ENCODE results near the gene ZDHHC14. TPM values are rescaled to one million over a fixed set of nuclear protein-coding genes. Genes with fewer than 3 reads are reported as not detected.

Gene ZDHHC14
- total RNA-seq, 2 experiments from 2014 or later = 7.9 to 32.7 TPM

DNA sequence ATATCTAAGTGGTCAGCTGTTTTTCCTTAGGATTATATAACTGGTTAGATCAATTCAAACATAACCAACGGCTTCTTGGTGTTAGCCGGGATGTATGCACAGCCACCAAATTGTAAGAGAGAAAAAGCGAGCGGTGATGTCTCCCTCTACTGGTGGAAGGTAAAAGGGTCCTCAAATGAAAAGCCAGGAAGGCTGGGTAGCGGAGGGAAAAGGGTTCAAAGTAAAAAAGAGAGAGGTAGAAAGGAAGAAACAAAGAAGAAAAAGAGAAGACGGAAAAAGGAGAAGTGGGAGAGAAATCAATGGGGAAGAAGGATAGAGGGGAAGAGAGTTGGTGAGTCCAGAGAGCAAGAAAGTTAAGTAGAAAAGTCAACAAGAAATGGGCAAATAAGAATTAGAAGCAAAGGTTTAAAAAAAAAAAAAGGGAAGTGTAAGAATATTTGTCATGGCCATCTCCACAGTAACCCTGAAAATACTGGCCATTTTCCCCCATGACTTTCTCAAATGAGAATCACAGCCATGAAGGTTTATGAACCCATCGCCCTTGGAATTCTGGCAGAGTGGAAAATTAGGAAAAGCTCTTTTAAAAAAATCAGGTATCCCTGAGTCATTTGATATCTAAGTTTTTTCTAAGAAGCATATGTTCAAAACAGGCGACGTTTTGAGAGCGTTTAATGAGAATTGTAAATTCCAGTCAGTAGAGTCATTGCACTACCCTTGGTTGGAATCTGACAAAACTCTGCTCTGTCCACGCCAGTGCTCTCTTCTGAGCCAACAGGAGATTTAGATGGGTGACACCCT lies 286.4 kb downstream of the ZDHHC14 start:
- DNase-seq (peak; percentile 68), ATAC-seq (peak; percentile 60)
- Mint-ChIP-seq H3K36me3 (no peaks in the 10 kb centered on the region), H3K4me1 (peaks cover 17% of the 10 kb centered on the region), H3K9me3 (ENCODE audit: low read depth) (no peaks in the 10 kb centered on the region), H3K4me3 (no peak overlapping the region), H3K27me3 (peaks cover 5% of the 10 kb centered on the region), H3K27ac (no peak overlapping the region)
- CTCF ChIA-PET = interaction anchor here (0.6 to 7.5 kb wide), 22 partner anchors 9 to 365 kb away, joined by 3 to 61 read pairs (median 3); partner anchors contain the start of gene TMEM242

DNA sequence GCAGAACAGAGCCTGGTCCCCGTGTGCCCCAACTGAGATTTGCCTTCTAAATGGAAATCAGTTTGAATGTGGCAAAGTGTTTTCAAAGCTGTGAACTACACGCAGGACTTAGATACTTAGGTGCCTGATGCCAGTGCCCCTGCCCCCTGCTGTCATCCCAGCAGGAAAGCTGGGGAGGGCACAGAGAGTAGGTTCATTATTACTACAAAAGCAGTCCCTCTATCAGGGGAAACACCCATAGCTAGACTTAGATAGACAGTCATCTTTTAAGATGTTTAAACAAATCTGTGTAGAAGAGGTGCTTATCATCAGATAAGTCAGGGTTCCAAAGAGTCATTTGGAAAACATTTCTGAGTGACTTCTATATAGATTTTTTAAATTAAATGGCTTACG lies 287.0 kb downstream of the ZDHHC14 start:
- Mint-ChIP-seq H3K4me1 (peaks cover 17% of the 10 kb centered on the region), H3K9me3 (ENCODE audit: low read depth) (no peaks in the 10 kb centered on the region), H3K36me3 (no peaks in the 10 kb centered on the region), H3K4me3 (no peak overlapping the region), H3K27ac (no peak overlapping the region), H3K27me3 (peaks cover 5% of the 10 kb centered on the region)
- CTCF ChIA-PET = interaction anchor here (0.7 to 7.5 kb wide), 11 partner anchors 11 to 365 kb away, joined by 3 to 61 read pairs (median 3); partner anchors contain the start of gene TMEM242
- ATAC-seq (no peak), DNase-seq (no peak)

DNA sequence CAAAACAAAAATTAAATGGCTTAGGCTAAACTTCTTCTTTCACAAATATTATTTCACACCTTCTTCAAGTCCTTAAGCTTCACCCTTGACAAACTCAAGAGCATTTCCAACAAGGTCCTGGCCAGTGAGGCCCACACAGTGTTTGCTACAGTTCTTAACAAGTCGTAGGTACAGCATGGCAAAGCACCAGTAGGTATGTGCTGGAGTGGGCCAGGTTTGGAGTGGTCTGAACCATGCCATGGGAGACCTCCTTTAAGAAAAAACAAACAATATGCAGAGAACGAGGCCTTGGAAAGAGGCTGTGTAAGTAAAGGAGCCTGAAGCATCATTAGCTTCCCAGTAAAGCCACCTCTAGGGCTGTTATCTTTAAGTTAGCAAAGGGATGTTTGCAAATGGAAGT lies 287.7 kb downstream of the ZDHHC14 start:
- peaks cover 17% of the 10 kb centered on the region for H3K4me1 Mint-ChIP-seq
- ATAC-seq = no peak
- H3K27ac Mint-ChIP-seq = no peak overlapping the region
- CTCF ChIA-PET = interaction anchor here (1.2 to 7.5 kb wide), 4 partner anchors 24 to 352 kb away, joined by 3 to 61 read pairs (median 14); partner anchors contain the start of gene TMEM242
- no peak overlapping the region for H3K4me3 Mint-ChIP-seq
- no peaks in the 10 kb centered on the region for H3K36me3 Mint-ChIP-seq
- H3K27me3 Mint-ChIP-seq = peaks cover 5% of the 10 kb centered on the region
- no peak for DNase-seq
- no peaks in the 10 kb centered on the region for H3K9me3 Mint-ChIP-seq (ENCODE audit: low read depth)

DNA sequence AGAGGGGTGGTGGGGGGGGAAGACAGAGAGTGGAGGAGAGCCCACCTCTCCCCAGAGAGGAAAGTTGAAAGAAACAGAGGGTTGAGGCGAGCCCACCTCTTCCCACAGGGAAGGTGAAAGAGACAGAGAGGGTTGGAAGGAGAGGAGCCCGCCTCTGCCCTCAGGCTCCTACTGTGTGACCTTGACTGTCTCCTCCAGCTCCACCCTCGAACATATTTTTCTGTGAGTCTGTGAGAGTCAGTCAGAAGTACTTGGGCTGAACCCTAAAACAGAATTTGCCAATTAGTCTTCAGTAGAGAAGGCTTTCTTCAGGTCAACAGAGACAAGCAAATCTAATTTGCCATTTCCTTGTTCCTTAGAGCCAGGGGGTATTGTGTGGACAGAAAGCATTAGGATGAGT lies 288.3 kb downstream of the ZDHHC14 start:
- DNase-seq (no peak), ATAC-seq (no peak)
- no peaks in the 10 kb centered on the region for H3K36me3 Mint-ChIP-seq
- no peaks in the 10 kb centered on the region for H3K9me3 Mint-ChIP-seq (ENCODE audit: low read depth)
- H3K4me3 Mint-ChIP-seq = no peak overlapping the region
- peaks cover 5% of the 10 kb centered on the region for H3K27me3 Mint-ChIP-seq
- peaks cover 17% of the 10 kb centered on the region for H3K4me1 Mint-ChIP-seq
- H3K27ac Mint-ChIP-seq = no peak overlapping the region
- CTCF ChIA-PET = interaction anchor here (0.8 to 7.5 kb wide), 5 partner anchors 25 to 352 kb away, joined by 3 to 61 read pairs (median 3); no protein-coding TSS in a partner anchor

DNA sequence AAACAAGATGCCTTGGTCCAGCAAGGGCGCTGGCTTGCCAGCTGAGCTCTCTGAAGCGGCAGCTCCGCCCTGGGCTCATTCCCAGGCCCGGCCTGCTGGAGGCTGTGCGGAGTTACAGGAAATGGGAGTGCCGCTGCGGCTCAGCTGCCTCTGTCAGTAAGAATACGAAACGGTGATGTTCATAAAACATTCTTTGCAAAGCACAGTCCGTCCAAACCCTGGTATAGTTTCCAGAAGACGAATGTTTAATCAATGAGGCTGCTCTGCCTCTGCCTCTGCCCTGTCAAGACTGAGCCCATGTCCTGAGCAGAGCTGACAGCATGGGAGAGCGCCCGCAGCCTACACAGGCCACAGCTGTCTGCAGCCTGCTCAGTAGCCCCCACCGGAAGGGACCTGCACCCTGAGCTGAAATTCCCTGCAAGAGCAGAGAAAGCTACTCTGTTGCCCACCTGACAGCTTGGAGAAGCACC lies 288.8 kb downstream of the ZDHHC14 start:
- Mint-ChIP-seq H3K4me3 (no peak overlapping the region), H3K9me3 (ENCODE audit: low read depth) (no peaks in the 10 kb centered on the region), H3K4me1 (peaks cover 17% of the 10 kb centered on the region), H3K27me3 (peaks cover 5% of the 10 kb centered on the region), H3K36me3 (no peaks in the 10 kb centered on the region), H3K27ac (no peak overlapping the region)
- ATAC-seq = peak; percentile 6
- no peak for DNase-seq
- CTCF ChIA-PET = interaction anchor here (0.6 to 7.5 kb wide), 6 partner anchors 25 to 1151 kb away, joined by 3 to 61 read pairs (median 4); partner anchors contain the start of gene TMEM242

DNA sequence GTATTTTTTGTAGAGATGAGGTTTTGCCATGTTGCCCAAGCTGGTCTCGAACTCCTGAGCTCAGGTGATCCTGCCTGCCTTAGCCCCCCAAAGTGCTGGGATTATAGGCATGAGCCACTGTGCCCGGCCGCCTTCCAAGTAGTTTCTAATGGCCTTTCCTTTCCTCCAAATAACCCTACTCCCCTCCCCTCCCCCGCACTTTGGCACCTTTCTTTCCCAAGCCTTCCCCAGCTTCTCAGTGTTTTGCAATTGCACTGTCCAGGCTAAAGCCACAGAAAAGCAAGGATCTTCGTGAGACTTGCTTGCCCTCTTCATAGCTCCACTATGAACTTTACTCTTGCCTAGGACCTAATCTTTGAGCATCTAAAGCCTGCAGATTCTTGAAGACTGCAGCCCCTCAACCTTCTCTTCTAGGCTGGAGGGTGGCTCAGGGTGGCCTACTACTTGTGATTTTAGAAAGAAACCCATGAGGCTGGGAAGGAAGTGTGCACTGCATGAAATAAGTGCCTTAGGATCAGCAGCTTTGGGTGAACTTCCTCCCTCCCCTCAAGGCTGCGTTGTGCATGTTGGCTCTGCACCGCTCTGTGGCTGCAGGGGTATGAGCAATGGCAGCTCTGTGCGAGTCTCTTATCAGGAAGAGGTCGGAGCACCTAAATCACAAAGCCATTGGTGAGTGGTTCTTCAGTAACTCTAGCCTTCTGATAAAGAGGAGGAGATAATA lies 289.6 kb downstream of the ZDHHC14 start:
- Mint-ChIP-seq H3K27ac (no peak overlapping the region), H3K4me1 (peaks cover 17% of the 10 kb centered on the region), H3K4me3 (no peak overlapping the region), H3K27me3 (peaks cover 5% of the 10 kb centered on the region), H3K9me3 (ENCODE audit: low read depth) (no peaks in the 10 kb centered on the region), H3K36me3 (no peaks in the 10 kb centered on the region)
- DNase-seq (no peak), ATAC-seq (no peak)
- CTCF ChIA-PET = interaction anchor here (0.6 to 7.5 kb wide), 8 partner anchors 9 to 1150 kb away, joined by 3 to 61 read pairs (median 3); partner anchors contain the start of gene TMEM242

DNA sequence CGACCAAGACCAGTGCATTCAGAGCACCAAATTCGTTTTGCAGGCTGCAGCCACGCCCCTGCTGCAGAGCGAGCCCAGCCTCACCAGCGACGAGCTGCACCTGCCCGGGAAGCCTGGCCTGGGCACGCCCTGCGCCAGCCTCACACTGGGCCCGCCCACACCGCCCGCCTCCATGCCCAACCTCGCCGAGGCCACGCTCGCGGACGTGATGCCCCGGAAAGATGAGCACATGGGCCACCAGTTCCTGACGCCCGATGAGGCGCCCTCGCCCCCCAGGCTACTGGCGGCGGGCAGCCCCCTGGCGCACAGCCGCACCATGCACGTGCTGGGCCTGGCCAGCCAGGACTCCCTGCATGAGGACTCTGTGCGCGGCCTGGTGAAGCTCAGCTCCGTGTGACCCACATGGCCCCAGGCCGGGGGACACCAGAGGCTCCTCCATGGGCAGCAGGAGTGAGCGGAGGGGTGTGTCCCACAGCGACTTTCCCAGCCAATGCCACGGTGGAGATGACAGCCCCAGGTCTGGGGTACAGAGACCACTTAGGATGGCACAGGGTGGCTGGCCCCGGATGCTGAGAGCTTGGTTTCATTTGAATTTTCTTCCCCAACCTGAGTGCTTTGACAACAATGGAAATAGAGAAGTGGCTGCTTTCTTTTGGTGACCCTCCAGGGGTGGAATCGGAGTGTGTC lies 291.9 kb downstream of the ZDHHC14 start:
- no peak overlapping the region for H3K27ac Mint-ChIP-seq

DNA sequence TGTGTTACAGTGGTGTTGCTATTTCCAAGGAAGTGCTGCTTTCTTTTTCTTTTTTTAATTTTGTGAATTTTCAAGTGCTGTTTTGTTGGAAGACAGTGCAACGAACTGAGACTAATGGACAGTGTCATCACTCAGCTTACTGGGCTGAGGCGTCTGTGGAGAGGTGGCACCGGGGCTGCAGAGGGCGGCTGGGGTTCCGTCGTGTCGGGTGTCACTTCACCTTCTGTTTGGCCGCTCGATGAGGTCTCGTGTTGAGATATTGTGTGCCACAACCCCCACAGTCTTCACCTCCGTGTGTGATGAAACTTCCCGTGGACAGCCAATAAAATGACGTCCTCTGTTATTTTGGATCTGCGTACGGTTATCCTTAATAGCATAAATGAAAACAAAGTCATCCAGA lies 292.6 kb downstream of the ZDHHC14 start:
- ATAC-seq (no peak), DNase-seq (no peak)
- no peaks in the 10 kb centered on the region for H3K36me3 Mint-ChIP-seq
- CTCF ChIA-PET = no interaction called here
- peaks cover 10% of the 10 kb centered on the region for H3K27me3 Mint-ChIP-seq
- no peaks in the 10 kb centered on the region for H3K9me3 Mint-ChIP-seq (ENCODE audit: low read depth)
- H3K27ac Mint-ChIP-seq = no peak overlapping the region
- no peak overlapping the region for H3K4me3 Mint-ChIP-seq
- peaks cover 13% of the 10 kb centered on the region for H3K4me1 Mint-ChIP-seq

More for the DNA sequence above, 291.9 kb downstream of the ZDHHC14 start:
- Mint-ChIP-seq H3K36me3 (no peaks in the 10 kb centered on the region), H3K4me1 (peaks cover 13% of the 10 kb centered on the region), H3K4me3 (no peak overlapping the region), H3K27me3 (peaks cover 3% of the 10 kb centered on the region), H3K9me3 (ENCODE audit: low read depth) (no peaks in the 10 kb centered on the region)
- DNase-seq (no peak), ATAC-seq (no peak)
- CTCF ChIA-PET = no interaction called here

DNA sequence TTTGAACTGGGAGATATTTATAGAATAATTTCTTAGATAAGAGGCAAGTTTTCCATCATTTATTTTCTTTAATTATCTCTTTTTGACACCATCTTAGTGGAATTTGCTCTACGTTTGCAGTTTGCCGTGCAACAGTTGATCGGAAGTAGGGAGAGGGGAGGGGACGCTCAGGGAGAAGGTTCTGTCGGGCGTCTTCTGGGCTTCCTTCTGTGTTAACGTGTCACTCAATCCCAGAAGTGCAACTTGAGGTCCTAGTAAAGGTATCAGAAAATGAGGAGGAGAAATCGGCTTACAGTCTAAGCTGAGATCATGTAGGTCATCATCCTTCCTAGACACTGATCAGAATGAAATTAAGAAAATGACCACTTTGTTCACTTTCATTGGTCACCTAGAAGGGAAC lies 293.1 kb downstream of the ZDHHC14 start:
- Mint-ChIP-seq H3K4me1 (peaks cover 13% of the 10 kb centered on the region), H3K36me3 (no peaks in the 10 kb centered on the region)

DNA sequence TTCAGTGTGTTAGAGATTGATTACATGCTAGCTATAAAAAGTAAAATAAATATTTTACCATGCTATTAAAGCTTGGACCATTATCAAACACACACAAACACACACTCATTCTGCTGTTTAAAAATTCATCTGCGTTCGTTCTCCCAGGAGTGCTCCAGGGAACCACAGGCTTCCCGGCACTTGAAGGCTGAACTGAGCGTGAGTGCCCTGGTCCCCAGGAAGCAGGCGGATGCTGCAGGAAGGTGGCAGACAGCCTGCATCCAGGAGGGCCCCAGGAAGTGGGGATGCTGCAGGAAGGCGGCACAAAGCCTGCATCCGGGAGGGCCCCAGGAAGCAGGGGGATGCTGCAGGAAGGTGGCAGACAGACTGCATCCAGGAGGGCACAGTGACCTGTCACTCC lies 294.8 kb downstream of the ZDHHC14 start:
- CTCF ChIA-PET = interaction anchor here (2.2 kb wide), 1 partner anchor 9 kb away, joined by 7 read pairs; no protein-coding TSS in a partner anchor
- H3K4me3 Mint-ChIP-seq = no peak overlapping the region
- peaks cover 12% of the 10 kb centered on the region for H3K27me3 Mint-ChIP-seq
- H3K4me1 Mint-ChIP-seq = peaks cover 3% of the 10 kb centered on the region
- no peak overlapping the region for H3K27ac Mint-ChIP-seq
- H3K36me3 Mint-ChIP-seq = no peaks in the 10 kb centered on the region
- no peaks in the 10 kb centered on the region for H3K9me3 Mint-ChIP-seq (ENCODE audit: low read depth)
- ATAC-seq = no peak
- no peak for DNase-seq

More for the DNA sequence above, 293.1 kb downstream of the ZDHHC14 start:
- CTCF ChIA-PET = no interaction called here
- ATAC-seq (no peak), DNase-seq (no peak)
- Mint-ChIP-seq H3K27ac (no peak overlapping the region), H3K27me3 (peaks cover 12% of the 10 kb centered on the region), H3K4me3 (no peak overlapping the region), H3K9me3 (ENCODE audit: low read depth) (no peaks in the 10 kb centered on the region)

DNA sequence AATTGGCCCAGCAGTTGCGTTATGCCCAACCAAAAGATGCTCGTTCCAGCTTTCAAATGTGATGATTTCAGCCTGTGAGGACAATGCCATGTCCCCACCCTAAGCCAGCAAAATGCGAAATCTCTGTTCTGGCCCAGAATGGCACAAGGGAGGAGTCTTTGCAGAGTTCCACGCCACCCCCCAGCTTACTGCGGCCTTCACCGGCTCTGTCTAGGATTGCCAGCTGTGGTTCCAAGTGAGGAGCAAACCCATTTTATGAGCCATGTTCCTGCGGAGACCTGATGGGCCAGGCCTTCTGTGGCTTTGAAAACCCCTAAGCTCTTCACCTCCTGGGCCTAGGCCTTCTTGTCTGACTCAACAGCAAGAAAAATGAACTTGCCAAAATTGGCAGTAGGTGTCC lies 295.3 kb downstream of the ZDHHC14 start:
- CTCF ChIA-PET = interaction anchor here (2.2 kb wide), 1 partner anchor 10 kb away, joined by 7 read pairs; no protein-coding TSS in a partner anchor
- Mint-ChIP-seq H3K36me3 (no peaks in the 10 kb centered on the region), H3K4me1 (no peaks in the 10 kb centered on the region), H3K27me3 (peaks cover 12% of the 10 kb centered on the region), H3K27ac (no peak overlapping the region), H3K9me3 (ENCODE audit: low read depth) (no peaks in the 10 kb centered on the region), H3K4me3 (no peak overlapping the region)
- ATAC-seq (no peak), DNase-seq (no peak)

DNA sequence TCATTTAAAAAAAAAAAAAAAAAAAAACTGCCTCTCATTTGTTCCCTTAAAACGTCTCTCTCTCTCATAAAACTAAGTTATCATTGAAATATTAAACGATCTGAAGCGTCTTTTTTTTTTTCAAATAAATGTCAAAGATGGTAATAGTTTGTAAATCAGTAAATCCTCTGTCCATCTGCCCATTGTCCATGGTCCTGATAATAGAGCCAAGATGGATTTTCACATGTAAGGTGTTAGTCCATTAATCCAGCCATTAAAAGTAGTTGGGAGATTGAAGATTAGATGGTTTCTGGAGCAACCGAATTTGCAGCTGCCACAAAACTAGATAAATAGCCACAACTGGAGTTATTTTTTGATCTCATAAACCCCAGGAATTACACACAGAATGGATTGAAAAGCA lies 296.2 kb downstream of the ZDHHC14 start:
- H3K27ac Mint-ChIP-seq = no peak overlapping the region
- CTCF ChIA-PET = interaction anchor here (2.2 kb wide), 1 partner anchor 11 kb away, joined by 7 read pairs; no protein-coding TSS in a partner anchor

More for the DNA sequence above, 296.2 kb downstream of the ZDHHC14 start:
- Mint-ChIP-seq H3K4me3 (no peak overlapping the region), H3K27me3 (peaks cover 12% of the 10 kb centered on the region), H3K4me1 (no peaks in the 10 kb centered on the region), H3K36me3 (no peaks in the 10 kb centered on the region), H3K9me3 (ENCODE audit: low read depth) (no peaks in the 10 kb centered on the region)
- DNase-seq (no peak), ATAC-seq (no peak)

Data from activated CD8-positive, alpha-beta memory T cell treated with anti-CD3 and anti-CD28 coated beads, Interleukin-2, amount 10 ng/mL, durations not matched to agents 7 days and 5 days (primary cell).